ENCODE data around the gene NEURL3.

GRCh38 chr2:96509847-96510230 is 4.7 kb upstream of the NEURL3 start:
- TF ChIP-seq ZNF132 (tag by site-specific recombination; IDR thresholded peaks at IDR 0.05; ENCODE audit: borderline replicate concordance) (no peak), CTCF (tag by site-specific recombination; IDR thresholded peaks at IDR 0.05) (no peak), YY1 (tag by site-specific recombination; IDR thresholded peaks at IDR 0.05) (no peak), KLF16 (tag by site-specific recombination; IDR thresholded peaks at IDR 0.05) (no peak), ZNF423 (tag by site-specific recombination; IDR thresholded peaks at IDR 0.05) (no peak), ELK4 (IDR thresholded peaks at IDR 0.05; ENCODE audit: borderline replicate concordance, low read depth, low read length) (no peak), ZNF155 (tag by site-specific recombination; IDR thresholded peaks at IDR 0.05) (no peak), REST (tag by site-specific recombination; IDR thresholded peaks at IDR 0.05) (no peak), ZNF624 (tag by site-specific recombination; IDR thresholded peaks at IDR 0.05) (no peak), ZNF114 (tag by site-specific recombination; IDR thresholded peaks at IDR 0.05) (no peak)
- TF ChIP-seq, protein P1, sequence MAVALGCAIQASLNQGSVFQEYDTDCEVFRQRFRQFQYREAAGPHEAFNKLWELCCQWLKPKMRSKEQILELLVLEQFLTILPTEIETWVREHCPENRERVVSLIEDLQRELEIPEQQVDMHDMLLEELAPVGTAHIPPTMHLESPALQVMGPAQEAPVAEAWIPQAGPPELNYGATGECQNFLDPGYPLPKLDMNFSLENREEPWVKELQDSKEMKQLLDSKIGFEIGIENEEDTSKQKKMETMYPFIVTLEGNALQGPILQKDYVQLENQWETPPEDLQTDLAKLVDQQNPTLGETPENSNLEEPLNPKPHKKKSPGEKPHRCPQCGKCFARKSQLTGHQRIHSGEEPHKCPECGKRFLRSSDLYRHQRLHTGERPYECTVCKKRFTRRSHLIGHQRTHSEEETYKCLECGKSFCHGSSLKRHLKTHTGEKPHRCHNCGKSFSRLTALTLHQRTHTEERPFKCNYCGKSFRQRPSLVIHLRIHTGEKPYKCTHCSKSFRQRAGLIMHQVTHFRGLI (tag by site-specific recombination; IDR thresholded peaks at IDR 0.05): no peak

Data from HEK293 (cell line).